Liver (tissue), 3 donors: Measurements from ENCODE around the gene DCAF8.

Experiments used
- ATF3 ChIP-seq: IDR thresholded peaks from 2 replicates; pipeline ENCODE4 v1.6.1; 2016; ENCODE audit warnings: antibody characterized with exemption
- CTCF ChIP-seq: fragments of 150-350 bp; IDR thresholded peaks from 2 replicates; pipeline ENCODE4 v1.5.1; 2017; ENCODE audit warnings: improper control_type of control experiment, low read depth, low read length; ENCODE audit not compliant: missing input control
- EGR1 ChIP-seq, 2 donors: IDR thresholded peaks; 2 replicates each; pipeline ENCODE4 v1.6.1; 2016 to 2018; ENCODE audit warnings: antibody characterized with exemption in 2 of 2, low read depth in 2 of 2
- GABPA ChIP-seq, 2 donors: IDR thresholded peaks in 1 of 2; conservative IDR thresholded peaks in 1 of 2; 2 replicates each; pipeline ENCODE4 v1.6.1; 2016; ENCODE audit warnings: antibody characterized with exemption in 2 of 2, mild to moderate bottlenecking in 1 of 2, moderate library complexity in 1 of 2
- HNF4A ChIP-seq, 2 donors: conservative IDR thresholded peaks; 2 replicates each; pipeline ENCODE4 v1.6.1; 2016; ENCODE audit warnings: antibody characterized with exemption in 2 of 2, mild to moderate bottlenecking in 2 of 2
- HNF4G ChIP-seq: IDR thresholded peaks from 2 replicates; pipeline ENCODE4 v1.6.1; 2016; ENCODE audit warnings: antibody characterized with exemption
- JUND ChIP-seq, 2 donors: IDR thresholded peaks; 2 replicates each; pipeline ENCODE4 v1.6.1; 2016; ENCODE audit warnings: antibody characterized with exemption in 2 of 2
- MAX ChIP-seq: IDR thresholded peaks from 2 replicates; pipeline ENCODE4 v1.6.1; 2016; ENCODE audit warnings: antibody characterized with exemption
- NR2F2 ChIP-seq: IDR thresholded peaks from 2 replicates; pipeline ENCODE4 v1.6.1; 2016; ENCODE audit warnings: antibody characterized with exemption
- REST ChIP-seq: IDR thresholded peaks from 2 replicates; pipeline ENCODE4 v1.6.1; 2016; ENCODE audit warnings: antibody characterized with exemption, mild to moderate bottlenecking
- SP1 ChIP-seq: IDR thresholded peaks from 2 replicates; pipeline ENCODE4 v1.6.1; 2018; ENCODE audit warnings: antibody characterized with exemption, mild to moderate bottlenecking
- TAF1 ChIP-seq: conservative IDR thresholded peaks from 2 replicates; pipeline ENCODE4 v1.6.1; 2016; ENCODE audit warnings: antibody characterized with exemption, mild to moderate bottlenecking
- ZBTB33 ChIP-seq: IDR thresholded peaks from 2 replicates; pipeline ENCODE4 v1.6.1; 2016; ENCODE audit warnings: antibody characterized with exemption
- donor health status: healthy.
- donor health status: healthy.

GRCh38 chr1:160214481-160215140 lies 47.7 kb downstream of the DCAF8 start:
- TF ChIP-seq CTCF (no peak), GABPA (IDR thresholded peaks at IDR 0.05 in 1 of 2, conservative IDR thresholded peaks at IDR 0.05 in 1 of 2) (no peak), REST (no peak), ATF3 (no peak), NR2F2 (no peak), SP1 (no peak), JUND (IDR thresholded peaks at IDR 0.05) (no peak), EGR1 (IDR thresholded peaks at IDR 0.05; ENCODE audit: low read depth in 2 of 2) (no peak), HNF4G (no peak), TAF1 (no peak), ZBTB33 (no peak), HNF4A (conservative IDR thresholded peaks at IDR 0.05) (no peak), MAX (no peak)
